K562 (cell line): ENCODE data around the gene TMEM203. TPM values are rescaled to one million over a fixed set of nuclear protein-coding genes. Genes with fewer than 3 reads are reported as not detected.

ENCODE experiments used
- MTA2 ChIP-seq: fragments of 450-650 bp; IDR thresholded peaks from 2 replicates; pipeline ENCODE4 v1.6.1; 2016; ENCODE audit warnings: low read depth
- SMARCA5 ChIP-seq: fragments of 450-650 bp; IDR thresholded peaks from 2 replicates; pipeline ENCODE4 v1.6.1; 2016
- SRSF7 ChIP-seq: fragments of 200-400 bp; formaldehyde crosslinking; optimal IDR thresholded peaks from 2 replicates; pipeline ENCODE3; 2017; ENCODE audit warnings: mild to moderate bottlenecking, low read depth, low read length
- polyA plus RNA-seq, 8 experiments: library from polyadenylated mRNA; depleted of rRNA in 4 of 8; stranded (reverse) in 5 of 8; unstranded in 3 of 8; fragments of >200 nt; fragmentation: Nextera tagmentation in 2 of 8; fragmentation: Illumina TruSeq in 1 of 8; extraction: Ambion mirVana in 2 of 8; extraction: Trizol in 1 of 8; gene quantifications; 2 replicates each; pipeline versions ENCODE4 v1.2.1 to v1.2.3, GENCODE V29; 2011 to 2014; ENCODE audit warnings: inconsistent platforms in 1 of 8, missing spikeins in 1 of 8
- total RNA-seq, 7 experiments: library from RNA; depleted of rRNA in 6 of 7; stranded (reverse); fragments of >200 nt in 6 of 7; fragmentation: Illumina TruSeq in 2 of 7; extraction: Trizol in 2 of 7; gene quantifications; 2 replicates each; pipeline versions ENCODE4 v1.2.1 to v1.2.3, GENCODE V29; 2011 to 2021; ENCODE audit warnings: low replicate concordance in 1 of 7
- TF ChIP-seq, protein P1 (sequence below), 2 experiments: IDR thresholded peaks in 1 of 2; conservative IDR thresholded peaks in 1 of 2; 2 replicates each; pipeline ENCODE4 v1.6.1; 2016; ENCODE audit warnings: low read depth in 2 of 2, mild to moderate bottlenecking in 1 of 2, missing compliant biosample characterization in 1 of 2, missing genetic modification characterization in 1 of 2, moderate library complexity in 1 of 2
- TF ChIP-seq, protein P2 (sequence below): sonication (generic); formaldehyde crosslinking; IDR thresholded peaks from 2 replicates; pipeline ENCODE4 v1.8.0; 2023; ENCODE audit warnings: mild to moderate bottlenecking, missing genetic modification reagents
- TF ChIP-seq, protein P3 (sequence below), 2 experiments: fragments of 450-650 bp; formaldehyde crosslinking in 1 of 2; IDR thresholded peaks; 2 replicates each; pipeline versions ENCODE4 v1.4.0 to v1.6.1; 2014 to 2020; ENCODE audit warnings: mild to moderate bottlenecking in 2 of 2, borderline replicate concordance in 1 of 2, low read depth in 1 of 2

TMEM203 gene
- total and polyA plus RNA-seq, 9 of the 15 experiments (the other 6 are each of a cell fraction or from before 2014, with no cell fraction given) = 8.8 to 59.5 (median 37.6) TPM

DNA sequence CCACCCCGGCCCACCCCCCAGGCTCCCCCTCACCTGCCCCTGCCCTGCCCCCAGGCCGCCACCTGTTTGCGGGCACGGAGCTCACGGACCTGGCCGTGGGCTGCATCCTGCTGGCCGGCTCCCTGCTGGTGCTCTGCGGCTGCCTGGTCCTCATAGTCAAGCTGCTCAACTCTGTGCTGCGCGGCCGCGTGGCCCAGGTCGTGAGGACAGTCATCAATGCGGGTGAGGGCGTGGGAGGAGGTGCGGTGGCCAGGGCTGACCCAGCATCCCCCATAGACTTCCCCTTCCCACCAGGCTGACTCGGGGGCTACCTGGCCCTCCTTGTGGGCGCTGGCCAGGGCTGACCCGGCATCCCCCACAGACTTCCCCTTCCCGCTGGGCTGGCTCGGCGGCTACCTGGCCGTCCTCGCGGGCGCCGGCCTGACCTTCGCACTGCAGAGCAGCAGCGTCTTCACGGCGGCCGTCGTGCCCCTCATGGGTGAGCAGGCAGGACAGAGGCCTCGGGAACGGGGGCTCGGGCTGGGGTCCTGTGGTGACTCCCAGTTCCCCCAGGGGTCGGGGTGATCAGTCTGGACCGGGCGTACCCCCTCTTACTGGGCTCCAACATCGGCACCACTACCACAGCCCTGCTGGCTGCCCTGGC lies 28.7 kb upstream of the TMEM203 start (continued):
- TF ChIP-seq, protein P1, sequence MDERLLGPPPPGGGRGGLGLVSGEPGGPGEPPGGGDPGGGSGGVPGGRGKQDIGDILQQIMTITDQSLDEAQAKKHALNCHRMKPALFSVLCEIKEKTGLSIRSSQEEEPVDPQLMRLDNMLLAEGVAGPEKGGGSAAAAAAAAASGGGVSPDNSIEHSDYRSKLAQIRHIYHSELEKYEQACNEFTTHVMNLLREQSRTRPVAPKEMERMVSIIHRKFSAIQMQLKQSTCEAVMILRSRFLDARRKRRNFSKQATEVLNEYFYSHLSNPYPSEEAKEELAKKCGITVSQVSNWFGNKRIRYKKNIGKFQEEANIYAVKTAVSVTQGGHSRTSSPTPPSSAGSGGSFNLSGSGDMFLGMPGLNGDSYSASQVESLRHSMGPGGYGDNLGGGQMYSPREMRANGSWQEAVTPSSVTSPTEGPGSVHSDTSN (CRISPR knock-in tag; IDR thresholded peaks at IDR 0.05; ENCODE audit: low read depth) = no peak
- TF ChIP-seq, protein P1 (tag; conservative IDR thresholded peaks at IDR 0.05; ENCODE audit: low read depth) = no peak
- TF ChIP-seq SRSF7 (no peak), MTA2 (no peak), SMARCA5 (no peak)
- TF ChIP-seq, protein P2, sequence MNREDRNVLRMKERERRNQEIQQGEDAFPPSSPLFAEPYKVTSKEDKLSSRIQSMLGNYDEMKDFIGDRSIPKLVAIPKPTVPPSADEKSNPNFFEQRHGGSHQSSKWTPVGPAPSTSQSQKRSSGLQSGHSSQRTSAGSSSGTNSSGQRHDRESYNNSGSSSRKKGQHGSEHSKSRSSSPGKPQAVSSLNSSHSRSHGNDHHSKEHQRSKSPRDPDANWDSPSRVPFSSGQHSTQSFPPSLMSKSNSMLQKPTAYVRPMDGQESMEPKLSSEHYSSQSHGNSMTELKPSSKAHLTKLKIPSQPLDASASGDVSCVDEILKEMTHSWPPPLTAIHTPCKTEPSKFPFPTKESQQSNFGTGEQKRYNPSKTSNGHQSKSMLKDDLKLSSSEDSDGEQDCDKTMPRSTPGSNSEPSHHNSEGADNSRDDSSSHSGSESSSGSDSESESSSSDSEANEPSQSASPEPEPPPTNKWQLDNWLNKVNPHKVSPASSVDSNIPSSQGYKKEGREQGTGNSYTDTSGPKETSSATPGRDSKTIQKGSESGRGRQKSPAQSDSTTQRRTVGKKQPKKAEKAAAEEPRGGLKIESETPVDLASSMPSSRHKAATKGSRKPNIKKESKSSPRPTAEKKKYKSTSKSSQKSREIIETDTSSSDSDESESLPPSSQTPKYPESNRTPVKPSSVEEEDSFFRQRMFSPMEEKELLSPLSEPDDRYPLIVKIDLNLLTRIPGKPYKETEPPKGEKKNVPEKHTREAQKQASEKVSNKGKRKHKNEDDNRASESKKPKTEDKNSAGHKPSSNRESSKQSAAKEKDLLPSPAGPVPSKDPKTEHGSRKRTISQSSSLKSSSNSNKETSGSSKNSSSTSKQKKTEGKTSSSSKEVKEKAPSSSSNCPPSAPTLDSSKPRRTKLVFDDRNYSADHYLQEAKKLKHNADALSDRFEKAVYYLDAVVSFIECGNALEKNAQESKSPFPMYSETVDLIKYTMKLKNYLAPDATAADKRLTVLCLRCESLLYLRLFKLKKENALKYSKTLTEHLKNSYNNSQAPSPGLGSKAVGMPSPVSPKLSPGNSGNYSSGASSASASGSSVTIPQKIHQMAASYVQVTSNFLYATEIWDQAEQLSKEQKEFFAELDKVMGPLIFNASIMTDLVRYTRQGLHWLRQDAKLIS (CRISPR knock-in tag) = no peak
- TF ChIP-seq, protein P3, sequence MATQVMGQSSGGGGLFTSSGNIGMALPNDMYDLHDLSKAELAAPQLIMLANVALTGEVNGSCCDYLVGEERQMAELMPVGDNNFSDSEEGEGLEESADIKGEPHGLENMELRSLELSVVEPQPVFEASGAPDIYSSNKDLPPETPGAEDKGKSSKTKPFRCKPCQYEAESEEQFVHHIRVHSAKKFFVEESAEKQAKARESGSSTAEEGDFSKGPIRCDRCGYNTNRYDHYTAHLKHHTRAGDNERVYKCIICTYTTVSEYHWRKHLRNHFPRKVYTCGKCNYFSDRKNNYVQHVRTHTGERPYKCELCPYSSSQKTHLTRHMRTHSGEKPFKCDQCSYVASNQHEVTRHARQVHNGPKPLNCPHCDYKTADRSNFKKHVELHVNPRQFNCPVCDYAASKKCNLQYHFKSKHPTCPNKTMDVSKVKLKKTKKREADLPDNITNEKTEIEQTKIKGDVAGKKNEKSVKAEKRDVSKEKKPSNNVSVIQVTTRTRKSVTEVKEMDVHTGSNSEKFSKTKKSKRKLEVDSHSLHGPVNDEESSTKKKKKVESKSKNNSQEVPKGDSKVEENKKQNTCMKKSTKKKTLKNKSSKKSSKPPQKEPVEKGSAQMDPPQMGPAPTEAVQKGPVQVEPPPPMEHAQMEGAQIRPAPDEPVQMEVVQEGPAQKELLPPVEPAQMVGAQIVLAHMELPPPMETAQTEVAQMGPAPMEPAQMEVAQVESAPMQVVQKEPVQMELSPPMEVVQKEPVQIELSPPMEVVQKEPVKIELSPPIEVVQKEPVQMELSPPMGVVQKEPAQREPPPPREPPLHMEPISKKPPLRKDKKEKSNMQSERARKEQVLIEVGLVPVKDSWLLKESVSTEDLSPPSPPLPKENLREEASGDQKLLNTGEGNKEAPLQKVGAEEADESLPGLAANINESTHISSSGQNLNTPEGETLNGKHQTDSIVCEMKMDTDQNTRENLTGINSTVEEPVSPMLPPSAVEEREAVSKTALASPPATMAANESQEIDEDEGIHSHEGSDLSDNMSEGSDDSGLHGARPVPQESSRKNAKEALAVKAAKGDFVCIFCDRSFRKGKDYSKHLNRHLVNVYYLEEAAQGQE (IDR thresholded peaks at IDR 0.05; ENCODE audit: borderline replicate concordance) = no peak
- TF ChIP-seq, protein P3 (CRISPR knock-in tag; IDR thresholded peaks at IDR 0.05; ENCODE audit: low read depth) = 0 out of 2 replicates have a peak, but pooled peaks have one; percentile 17
